ENCODE data around the gene ZNF219. TPM values are rescaled to one million over a fixed set of nuclear protein-coding genes. Genes with fewer than 3 reads are reported as not detected.
"Not testable (repeated sequence)": the region's sequence is repeated elsewhere in the genome, so short reads cannot be mapped to it uniquely, and the experiment has no call there.

ZNF219 gene
- polyA plus RNA-seq, 1 donor, result 22.8 TPM

DNA sequence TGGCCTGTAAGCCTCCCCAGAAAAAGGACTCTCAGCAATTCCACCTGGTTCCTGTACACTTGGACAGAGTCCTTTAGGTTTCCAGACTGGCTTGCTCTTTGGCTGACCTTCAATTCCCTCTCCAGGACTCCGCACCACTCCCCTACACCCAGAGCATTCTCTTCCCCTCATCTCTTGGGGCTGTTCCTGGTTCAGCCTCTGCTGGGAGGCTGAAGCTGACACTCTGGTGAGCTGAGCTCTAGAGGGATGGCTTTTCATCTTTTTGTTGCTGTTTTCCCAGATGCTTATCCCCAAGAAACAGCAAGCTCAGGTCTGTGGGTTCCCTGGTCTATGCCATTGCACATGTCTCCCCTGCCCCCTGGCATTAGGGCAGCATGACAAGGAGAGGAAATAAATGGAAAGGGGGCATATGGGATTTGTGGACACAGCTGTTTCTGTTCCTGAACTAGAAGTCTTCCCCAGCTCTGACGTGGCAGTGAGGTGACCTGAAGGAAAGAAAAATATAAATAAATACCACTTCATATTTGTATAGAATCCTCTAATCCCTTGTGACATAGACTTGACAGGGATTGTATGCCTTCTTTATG lies 55.0 kb downstream of the ZNF219 start:
- no peak for DNase-seq

DNA sequence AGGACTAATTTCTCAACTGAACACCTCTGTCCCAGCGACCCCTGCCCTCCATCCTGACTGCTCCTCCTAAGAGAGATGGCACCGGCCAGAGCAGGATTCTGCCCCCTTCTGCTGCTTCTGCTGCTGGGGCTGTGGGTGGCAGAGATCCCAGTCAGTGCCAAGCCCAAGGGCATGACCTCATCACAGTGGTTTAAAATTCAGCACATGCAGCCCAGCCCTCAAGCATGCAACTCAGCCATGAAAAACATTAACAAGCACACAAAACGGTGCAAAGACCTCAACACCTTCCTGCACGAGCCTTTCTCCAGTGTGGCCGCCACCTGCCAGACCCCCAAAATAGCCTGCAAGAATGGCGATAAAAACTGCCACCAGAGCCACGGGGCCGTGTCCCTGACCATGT lies 55.5 kb downstream of the ZNF219 start:
- DNase-seq, result no peak

- DNase-seq, result no peak
Observed at GRCh38 chr14:21041676-21042433, 56.6 kb downstream of the ZNF219 start, which contains the start of gene RNASE7. Gene RNASE7 (plus strand): TSS chr14:21042362. CDS start chr14:21042993, 631 bp downstream.

DNA sequence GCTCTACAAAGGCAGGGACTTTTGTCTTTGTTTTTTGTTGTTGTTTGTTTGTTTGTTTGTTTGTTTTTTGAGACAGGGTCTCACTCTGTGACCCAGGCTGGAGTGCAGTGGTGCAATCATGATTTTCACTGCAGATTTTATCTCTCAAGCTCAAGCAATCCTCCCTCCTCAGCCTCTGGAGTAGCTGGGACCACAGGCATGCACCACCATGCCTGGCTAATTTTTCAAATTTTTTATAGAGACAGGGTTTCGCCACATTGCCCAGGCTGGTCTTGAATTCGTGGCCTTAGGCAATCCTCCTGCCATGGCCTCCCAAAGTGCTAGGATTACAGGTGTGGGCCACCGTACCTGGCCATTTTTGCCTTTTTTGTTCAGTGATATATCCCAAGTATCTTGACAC lies 57.5 kb downstream of the ZNF219 start:
- not testable (repeated sequence) for DNase-seq

DNA sequence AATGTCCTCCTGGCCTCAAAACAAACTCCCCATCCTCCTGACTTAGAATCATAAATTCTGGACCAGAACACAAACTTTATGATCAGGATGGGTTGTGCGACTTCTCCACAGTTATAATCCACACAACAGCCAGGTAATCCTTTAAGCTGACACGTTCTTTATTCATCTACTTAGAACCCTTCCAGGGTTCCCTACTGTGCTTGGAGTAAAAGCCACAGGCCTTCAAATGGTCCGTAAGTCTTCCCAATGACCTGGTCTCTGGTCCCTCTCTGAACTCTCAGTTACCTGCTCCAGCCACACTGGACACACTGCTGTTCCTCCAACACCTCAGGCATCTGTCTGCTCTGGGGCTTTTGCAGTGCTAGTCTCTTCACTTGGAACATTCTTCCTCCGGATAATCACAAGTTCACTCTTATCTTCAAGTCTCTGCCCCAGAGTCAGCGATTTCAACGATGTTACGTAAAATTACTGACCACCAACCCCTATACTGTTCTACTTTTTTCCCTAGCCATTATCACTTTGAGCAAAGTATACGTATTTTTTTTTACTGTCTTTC lies 58.0 kb downstream of the ZNF219 start:
- DNase-seq, result no peak

Other genes starting within 250 kb of the ZNF219 start
- 1.2 TPM for gene RNASE3, start 207.3 kb downstream of the ZNF219 start, polyA plus RNA-seq (ENCODE audit: insufficient read length)
- 1.1 TPM for gene RNASE2, start 143.2 kb downstream of the ZNF219 start, polyA plus RNA-seq (ENCODE audit: insufficient read length)
- 124 TPM for gene METTL17, start 108.7 kb downstream of the ZNF219 start, polyA plus RNA-seq (ENCODE audit: insufficient read length)
- 1.3 TPM for gene SLC39A2, start 99.4 kb downstream of the ZNF219 start, polyA plus RNA-seq (ENCODE audit: insufficient read length)
- 175 TPM for gene NDRG2, start 73.6 kb downstream of the ZNF219 start, polyA plus RNA-seq (ENCODE audit: insufficient read length)
- 2.7 TPM for gene TPPP2, start 68.4 kb downstream of the ZNF219 start, polyA plus RNA-seq (ENCODE audit: insufficient read length)
- 0.68 TPM for gene RNASE13, start 63.8 kb downstream of the ZNF219 start, polyA plus RNA-seq (ENCODE audit: insufficient read length)
- gene RNASE7, start 56.3 kb downstream of the ZNF219 start, polyA plus RNA-seq (ENCODE audit: insufficient read length), result 0.55 TPM
- not detected for gene RNASE8, start 40.8 kb downstream of the ZNF219 start, polyA plus RNA-seq (ENCODE audit: insufficient read length)
- gene ARHGEF40, start 28.4 kb downstream of the ZNF219 start, polyA plus RNA-seq (ENCODE audit: insufficient read length), result 82.7 TPM
- 1.3 TPM for gene TMEM253, start 2.4 kb upstream of the ZNF219 start, polyA plus RNA-seq (ENCODE audit: insufficient read length)
- 0.05 TPM for gene OR5AU1, start 57.4 kb upstream of the ZNF219 start, polyA plus RNA-seq (ENCODE audit: insufficient read length)
- 908 TPM for gene HNRNPC, start 170.8 kb upstream of the ZNF219 start, polyA plus RNA-seq (ENCODE audit: insufficient read length)
- 0.58 TPM for gene RPGRIP1, start 181.4 kb upstream of the ZNF219 start, polyA plus RNA-seq (ENCODE audit: insufficient read length)

All from left kidney (tissue), 2 donors.